Progenitor cell of endocrine pancreas (in vitro differentiated cells): Measurements from ENCODE around the gene CLINT1. TPM values are rescaled to one million over a fixed set of nuclear protein-coding genes. Genes with fewer than 3 reads are reported as not detected.

ENCODE experiments used
- DNase-seq: peaks from one replicate; pipeline ENCODE4 v3.0.0; 2021; ENCODE audit warnings: low spot score; ENCODE audit not compliant: unreplicated experiment
- H3K27ac Mint-ChIP-seq: 2 replicates; pipeline ENCODE4 v1.8.0; 2021; ENCODE audit warnings: mild to moderate bottlenecking, moderate library complexity, mixed read lengths
- H3K27me3 Mint-ChIP-seq: 2 replicates; pipeline ENCODE4 v1.8.0; 2021; ENCODE audit warnings: mixed read lengths
- H3K36me3 Mint-ChIP-seq: 2 replicates; pipeline ENCODE4 v1.8.0; 2022; ENCODE audit warnings: mixed read lengths; ENCODE audit not compliant: insufficient read depth
- H3K4me1 Mint-ChIP-seq: 2 replicates; pipeline ENCODE4 v1.8.0; 2021; ENCODE audit warnings: low read depth, mixed read lengths
- H3K4me3 Mint-ChIP-seq: 2 replicates; pipeline ENCODE4 v1.8.0; 2021; ENCODE audit warnings: low read depth, mild to moderate bottlenecking, moderate library complexity, mixed read lengths
- H3K9me3 Mint-ChIP-seq: 2 replicates; pipeline ENCODE4 v1.8.0; 2021; ENCODE audit warnings: low read depth, mixed read lengths
- total RNA-seq: library from RNA; stranded (reverse); gene quantifications from 2 replicates; pipeline ENCODE4 v1.2.1, GENCODE V29; 2021
- TF ChIP-seq, protein P1 (sequence below): fragments of 200-600 bp; sonication (generic); IDR thresholded peaks from one replicate; pipeline ENCODE4 v1.5.0; 2021; ENCODE audit warnings: antibody characterized with exemption, mild to moderate bottlenecking; ENCODE audit not compliant: unreplicated experiment

The CLINT1 gene
- total RNA-seq, 1 donor from 2014 or later: 82.3 TPM

DNA sequence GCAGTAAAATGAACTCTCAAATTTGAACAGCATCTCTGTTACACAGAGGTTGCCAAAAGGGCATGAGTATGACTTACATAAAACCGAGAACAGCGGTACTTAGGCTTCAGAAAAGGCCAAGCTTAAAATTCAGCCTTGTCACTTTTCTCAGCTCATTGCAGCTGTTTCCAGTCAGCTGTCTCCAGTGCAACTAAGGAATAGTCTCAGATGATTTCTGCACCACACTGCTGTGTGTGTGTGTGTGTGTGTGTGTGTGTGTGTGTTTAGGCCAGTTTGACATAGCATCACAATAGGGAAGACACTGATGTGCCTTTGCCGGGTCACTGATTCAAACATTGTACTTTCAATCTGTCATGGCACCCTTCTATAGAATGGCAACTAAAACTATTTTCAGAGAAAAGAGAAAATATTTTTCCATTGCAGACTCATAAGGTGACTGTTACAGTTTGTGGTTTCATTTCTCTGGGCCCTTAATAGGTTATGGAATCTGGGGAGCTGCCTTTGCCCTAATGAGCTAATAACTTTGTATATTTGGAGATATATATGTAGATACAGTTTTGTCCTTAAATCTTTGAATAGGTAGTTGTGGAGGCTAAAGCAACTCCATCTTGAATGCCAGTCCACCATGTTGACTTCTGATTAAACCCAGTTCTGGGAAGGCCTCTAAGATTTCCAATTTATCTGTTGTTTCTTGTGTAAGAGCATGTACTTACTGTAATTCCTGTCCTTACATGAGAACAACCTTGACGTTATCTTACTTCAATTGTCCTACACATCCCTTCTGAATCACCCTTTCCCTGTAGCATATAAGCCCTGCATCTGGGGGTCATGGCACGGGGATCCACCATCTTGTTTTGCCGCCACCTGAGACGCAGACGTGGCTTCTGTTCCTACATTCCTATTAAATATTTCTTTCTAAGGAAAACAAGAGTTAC, 110.9 kb downstream of the CLINT1 start:
- TF ChIP-seq, protein P1, sequence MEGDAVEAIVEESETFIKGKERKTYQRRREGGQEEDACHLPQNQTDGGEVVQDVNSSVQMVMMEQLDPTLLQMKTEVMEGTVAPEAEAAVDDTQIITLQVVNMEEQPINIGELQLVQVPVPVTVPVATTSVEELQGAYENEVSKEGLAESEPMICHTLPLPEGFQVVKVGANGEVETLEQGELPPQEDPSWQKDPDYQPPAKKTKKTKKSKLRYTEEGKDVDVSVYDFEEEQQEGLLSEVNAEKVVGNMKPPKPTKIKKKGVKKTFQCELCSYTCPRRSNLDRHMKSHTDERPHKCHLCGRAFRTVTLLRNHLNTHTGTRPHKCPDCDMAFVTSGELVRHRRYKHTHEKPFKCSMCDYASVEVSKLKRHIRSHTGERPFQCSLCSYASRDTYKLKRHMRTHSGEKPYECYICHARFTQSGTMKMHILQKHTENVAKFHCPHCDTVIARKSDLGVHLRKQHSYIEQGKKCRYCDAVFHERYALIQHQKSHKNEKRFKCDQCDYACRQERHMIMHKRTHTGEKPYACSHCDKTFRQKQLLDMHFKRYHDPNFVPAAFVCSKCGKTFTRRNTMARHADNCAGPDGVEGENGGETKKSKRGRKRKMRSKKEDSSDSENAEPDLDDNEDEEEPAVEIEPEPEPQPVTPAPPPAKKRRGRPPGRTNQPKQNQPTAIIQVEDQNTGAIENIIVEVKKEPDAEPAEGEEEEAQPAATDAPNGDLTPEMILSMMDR: no peak
- H3K9me3 Mint-ChIP-seq: no peaks in the 10 kb centered on the region

DNA sequence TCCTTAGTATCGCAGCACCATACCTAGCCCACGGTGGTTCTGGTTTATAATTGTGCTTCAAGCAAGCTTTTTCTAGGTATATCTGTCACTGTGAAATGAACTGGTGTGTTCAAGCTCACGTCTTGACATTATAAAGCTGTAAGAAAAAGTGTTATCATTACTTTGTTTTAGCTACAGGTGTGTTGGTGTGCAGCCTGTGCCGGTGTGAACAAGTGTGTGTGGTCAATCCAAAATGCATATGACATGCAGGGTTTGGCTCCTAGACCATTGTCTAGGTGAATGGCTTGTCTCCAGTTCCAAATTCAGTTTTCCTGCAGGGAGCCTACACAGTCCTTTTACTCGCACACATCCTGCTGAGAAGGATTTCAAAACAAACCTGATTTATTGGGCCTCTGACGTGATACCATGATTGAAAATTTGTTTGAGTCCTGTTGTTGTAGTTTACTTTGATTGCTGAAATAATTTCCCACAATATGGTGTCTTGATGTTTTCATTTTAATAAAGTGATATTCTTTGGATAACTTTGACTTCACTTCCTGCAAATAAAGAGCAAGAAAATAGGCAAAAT, 111.7 kb downstream of the CLINT1 start:
- H3K4me3 Mint-ChIP-seq: no peak overlapping the region
- H3K27me3 Mint-ChIP-seq: peaks cover 11% of the 10 kb centered on the region
- no peaks in the 10 kb centered on the region for H3K9me3 Mint-ChIP-seq
- H3K4me1 Mint-ChIP-seq: peaks cover 5% of the 10 kb centered on the region
- H3K27ac Mint-ChIP-seq: no peak overlapping the region
- no peak for DNase-seq
- TF ChIP-seq, protein P1: no peak
- H3K36me3 Mint-ChIP-seq: no peaks in the 10 kb centered on the region

More for the DNA sequence above, 110.9 kb downstream of the CLINT1 start:
- Mint-ChIP-seq H3K27ac (no peak overlapping the region), H3K4me3 (no peak overlapping the region), H3K36me3 (peaks cover 3% of the 10 kb centered on the region), H3K4me1 (peaks cover 5% of the 10 kb centered on the region), H3K27me3 (peaks cover 9% of the 10 kb centered on the region)
- no peak for DNase-seq

DNA sequence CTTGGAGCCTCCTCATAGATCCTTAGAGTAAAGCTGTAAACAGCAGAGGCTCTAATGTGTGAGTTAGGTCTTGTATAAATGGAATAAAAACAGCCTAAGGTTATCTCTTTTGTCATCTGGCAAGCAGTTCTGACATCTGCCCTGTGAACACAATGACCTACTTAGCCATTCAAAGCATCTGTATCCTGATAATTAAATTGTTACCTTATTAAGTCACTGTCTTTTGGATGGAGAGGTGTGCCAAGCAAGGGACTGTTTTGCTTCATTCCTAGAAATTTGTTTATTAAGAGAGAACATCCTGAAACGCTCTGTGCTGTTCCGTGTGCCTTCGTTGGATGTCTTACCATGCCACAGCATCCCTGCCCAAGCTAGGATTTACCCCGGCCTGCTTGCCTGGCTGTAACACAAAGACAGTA, 113.9 kb downstream of the CLINT1 start:
- peaks cover 5% of the 10 kb centered on the region for H3K4me1 Mint-ChIP-seq

DNA sequence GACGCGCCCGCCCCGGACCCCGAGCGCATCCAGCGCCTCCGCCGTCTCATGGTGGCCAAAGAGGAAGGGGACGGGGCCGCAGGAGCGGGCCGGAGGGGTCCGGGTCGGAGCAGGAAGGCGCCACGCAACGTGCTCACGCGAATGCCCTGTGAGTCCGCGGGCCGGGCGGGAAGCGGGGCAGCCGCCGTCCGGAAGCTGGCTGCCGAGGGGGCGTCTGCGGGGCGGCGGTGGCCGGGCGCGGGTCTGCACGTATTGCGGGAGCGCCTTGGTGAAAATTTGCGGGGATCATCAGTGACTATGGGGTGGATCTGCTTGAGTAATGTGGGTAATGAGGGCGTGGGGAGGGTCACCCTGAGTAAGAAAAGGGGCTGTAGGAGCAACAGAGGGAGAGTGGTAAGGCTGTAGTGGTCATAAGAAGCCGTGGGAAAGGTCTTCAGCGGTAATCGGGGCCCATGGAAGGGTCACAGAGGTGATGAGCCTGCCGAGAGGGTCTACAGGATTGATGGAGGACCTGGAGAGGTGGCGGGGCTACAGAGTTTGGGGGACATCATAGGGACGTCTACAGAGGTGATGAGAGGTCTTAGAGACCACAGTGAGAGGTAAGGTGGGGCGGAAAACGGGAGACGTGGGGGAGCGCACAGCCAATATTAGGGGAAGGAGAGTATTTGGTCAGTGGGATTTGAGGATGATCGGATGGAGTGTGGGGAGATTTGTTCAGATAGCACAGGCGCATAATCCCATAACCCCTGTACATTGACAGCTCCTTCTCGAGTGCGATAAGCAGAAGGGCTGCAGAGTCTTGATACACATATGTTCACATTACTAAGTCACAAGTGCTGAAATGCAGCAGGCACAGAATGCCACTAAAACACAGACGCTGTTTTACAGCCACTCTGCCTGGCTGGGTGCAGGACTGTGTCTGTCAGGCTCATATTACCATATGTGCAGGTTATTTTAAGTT, 114.6 kb downstream of the CLINT1 start:
- Mint-ChIP-seq H3K27me3 (peaks cover 11% of the 10 kb centered on the region), H3K36me3 (no peaks in the 10 kb centered on the region), H3K9me3 (no peaks in the 10 kb centered on the region), H3K4me3 (peak overlapping the region; percentile 93), H3K4me1 (peaks cover 5% of the 10 kb centered on the region), H3K27ac (peak overlapping the region; percentile 33)
- no peak for DNase-seq
- TF ChIP-seq, protein P1: no peak

More for the DNA sequence above, 113.9 kb downstream of the CLINT1 start:
- peak overlapping the region; percentile 93 for H3K4me3 Mint-ChIP-seq
- H3K9me3 Mint-ChIP-seq: no peaks in the 10 kb centered on the region
- H3K36me3 Mint-ChIP-seq: no peaks in the 10 kb centered on the region
- TF ChIP-seq, protein P1: no peak
- peaks cover 11% of the 10 kb centered on the region for H3K27me3 Mint-ChIP-seq
- H3K27ac Mint-ChIP-seq: no peak overlapping the region
- no peak for DNase-seq
